ENCODE measurements around the gene SUPT3H. TPM values are rescaled to one million over a fixed set of nuclear protein-coding genes. Genes with fewer than 3 reads are reported as not detected.
A peak's percentile ranks its signal among the peaks of the same experiment; 100 is the strongest.

SUPT3H gene
- total and polyA plus RNA-seq, 2 donors (not counting 1 experiment from before 2014, with no cell fraction given), result 5.5 to 12.4 TPM

DNA sequence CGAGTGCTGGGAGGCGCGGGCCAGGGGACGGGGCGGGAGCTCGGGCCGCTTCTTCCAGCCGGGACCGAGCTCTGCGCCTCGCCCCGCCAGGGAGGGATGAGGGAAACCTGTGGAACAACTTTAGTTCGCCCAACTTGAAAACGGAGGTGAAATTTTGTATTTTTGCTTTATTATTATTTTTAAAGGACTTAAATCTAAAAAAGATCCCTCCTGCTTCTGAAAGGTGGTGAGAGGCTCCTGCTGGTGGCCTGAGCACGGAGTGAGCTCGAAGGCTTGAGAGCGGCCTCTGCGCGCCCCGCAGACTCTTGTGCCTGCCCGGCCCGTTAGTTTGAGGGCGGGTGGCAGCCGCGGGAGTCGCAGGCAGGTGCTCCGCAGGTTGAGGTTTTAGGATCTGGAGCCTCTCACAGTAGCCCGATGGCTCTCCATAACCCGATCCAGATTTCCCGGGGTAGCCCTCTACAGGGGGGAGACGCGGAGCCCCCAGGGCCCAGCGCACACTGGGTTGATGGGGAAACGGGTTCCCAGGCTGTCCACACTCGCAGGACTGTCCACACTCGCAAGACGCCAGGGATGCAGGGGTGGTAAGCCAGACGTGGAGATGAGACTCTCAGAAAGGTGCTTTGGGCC, 46.2 kb upstream of the SUPT3H start:
- Histone ChIP-seq H2AFZ (ENCODE audit: insufficient read depth, low read depth, low read length, poor library complexity, severe bottlenecking) (peak overlapping the region; percentile 86), H3K4me2 (replicated peaks; ENCODE audit: low read depth, low read length, poor library complexity, severe bottlenecking) (peak overlapping the region; percentile 98), H3K27ac (ENCODE audit: low read length in 2 of 2) (peak overlapping the region in 1 of 2 donors; percentile 34)

More for the DNA sequence above, 46.2 kb upstream of the SUPT3H start:
- H3K27me3 ChIP-seq (replicated peaks in 1 of 4; ENCODE audit: control extremely low read depth in 1 of 4, control insufficient read depth in 3 of 4, insufficient read depth in 4 of 4, low read length in 3 of 4), result peaks cover 0 to 52% (median 38%) of the 10 kb centered on the region in 4 experiments
- DNase-seq (peak; percentile 57), ATAC-seq (ENCODE audit: low read depth) (no peak)
- Mint-ChIP-seq H3K27me3 (peaks cover 30% of the 10 kb centered on the region), H3K4me3 (peak overlapping the region; percentile 93), H3K27ac (peak overlapping the region; percentile 74), H3K4me1 (peaks cover 49% of the 10 kb centered on the region), H3K9me3 (ENCODE audit: insufficient read depth) (no peaks in the 10 kb centered on the region)
- peak overlapping the region; percentile 38 to 65 (median 57) for H3K4me3 ChIP-seq (ENCODE audit: control extremely low read depth in 1 of 5, extremely low read depth in 1 of 5, insufficient read depth in 1 of 5, low read depth in 2 of 5, low read length in 4 of 5)
- no peaks in the 10 kb centered on the region for H4K20me1 ChIP-seq (ENCODE audit: control insufficient read depth, insufficient read depth, low read length, poor library complexity, severe bottlenecking)
- POLR2A ChIA-PET, result no interaction called here
- peak overlapping the region; percentile 71 for H3K9ac ChIP-seq (ENCODE audit: low read length)
- CTCF ChIA-PET, result interaction anchor here (1.0 kb wide), 1 partner anchor 291 kb away, joined by 3 read pairs; no protein-coding TSS in a partner anchor
- peaks cover 0 to 11% (median 0%) of the 10 kb centered on the region in 3 donors for H3K9me3 ChIP-seq (ENCODE audit: control extremely low read depth in 1 of 3, control insufficient read depth in 2 of 3, insufficient read depth in 1 of 3, low read length in 2 of 3)
- TF ChIP-seq, protein P1, sequence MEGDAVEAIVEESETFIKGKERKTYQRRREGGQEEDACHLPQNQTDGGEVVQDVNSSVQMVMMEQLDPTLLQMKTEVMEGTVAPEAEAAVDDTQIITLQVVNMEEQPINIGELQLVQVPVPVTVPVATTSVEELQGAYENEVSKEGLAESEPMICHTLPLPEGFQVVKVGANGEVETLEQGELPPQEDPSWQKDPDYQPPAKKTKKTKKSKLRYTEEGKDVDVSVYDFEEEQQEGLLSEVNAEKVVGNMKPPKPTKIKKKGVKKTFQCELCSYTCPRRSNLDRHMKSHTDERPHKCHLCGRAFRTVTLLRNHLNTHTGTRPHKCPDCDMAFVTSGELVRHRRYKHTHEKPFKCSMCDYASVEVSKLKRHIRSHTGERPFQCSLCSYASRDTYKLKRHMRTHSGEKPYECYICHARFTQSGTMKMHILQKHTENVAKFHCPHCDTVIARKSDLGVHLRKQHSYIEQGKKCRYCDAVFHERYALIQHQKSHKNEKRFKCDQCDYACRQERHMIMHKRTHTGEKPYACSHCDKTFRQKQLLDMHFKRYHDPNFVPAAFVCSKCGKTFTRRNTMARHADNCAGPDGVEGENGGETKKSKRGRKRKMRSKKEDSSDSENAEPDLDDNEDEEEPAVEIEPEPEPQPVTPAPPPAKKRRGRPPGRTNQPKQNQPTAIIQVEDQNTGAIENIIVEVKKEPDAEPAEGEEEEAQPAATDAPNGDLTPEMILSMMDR (IDR thresholded peaks at IDR 0.05), result no peak
- no peak for TF ChIP-seq EZH2 (IDR thresholded peaks at IDR 0.05; ENCODE audit: borderline replicate concordance, insufficient read depth, low read depth, low read length, poor library complexity, severe bottlenecking)
- intact Hi-C loops (cut with micrococcal nuclease), result loop anchor here (2.0 to 5.0 kb wide), 4 partner anchors 53 to 288 kb away; no protein-coding TSS in a partner anchor
- H3K36me3 ChIP-seq (replicated peaks in 1 of 2; ENCODE audit: control extremely low read depth in 1 of 2, control insufficient read depth in 1 of 2, extremely low read depth in 1 of 2, insufficient read depth in 2 of 2, low read length in 1 of 2), result no peaks in the 10 kb centered on the region
- no peaks in the 10 kb centered on the region for H3K79me2 ChIP-seq (ENCODE audit: control insufficient read depth, insufficient read depth, low read length)
- peaks cover 46 to 51% of the 10 kb centered on the region in 2 donors for H3K4me1 ChIP-seq (ENCODE audit: control insufficient read depth in 2 of 2, insufficient read depth in 2 of 2, low read length in 2 of 2)
- 4% methylated on average over 33 of the region's 38 CpGs for whole genome bisulfite sequencing (ENCODE audit: insufficient coverage)

All from B cell (primary cell).